ENCODE results near the gene MAST4. TPM values are rescaled to one million over a fixed set of nuclear protein-coding genes. Genes with fewer than 3 reads are reported as not detected.

The MAST4 gene
- total RNA-seq, 2 donors from 2014 or later, result 30.5 to 47.8 TPM

DNA sequence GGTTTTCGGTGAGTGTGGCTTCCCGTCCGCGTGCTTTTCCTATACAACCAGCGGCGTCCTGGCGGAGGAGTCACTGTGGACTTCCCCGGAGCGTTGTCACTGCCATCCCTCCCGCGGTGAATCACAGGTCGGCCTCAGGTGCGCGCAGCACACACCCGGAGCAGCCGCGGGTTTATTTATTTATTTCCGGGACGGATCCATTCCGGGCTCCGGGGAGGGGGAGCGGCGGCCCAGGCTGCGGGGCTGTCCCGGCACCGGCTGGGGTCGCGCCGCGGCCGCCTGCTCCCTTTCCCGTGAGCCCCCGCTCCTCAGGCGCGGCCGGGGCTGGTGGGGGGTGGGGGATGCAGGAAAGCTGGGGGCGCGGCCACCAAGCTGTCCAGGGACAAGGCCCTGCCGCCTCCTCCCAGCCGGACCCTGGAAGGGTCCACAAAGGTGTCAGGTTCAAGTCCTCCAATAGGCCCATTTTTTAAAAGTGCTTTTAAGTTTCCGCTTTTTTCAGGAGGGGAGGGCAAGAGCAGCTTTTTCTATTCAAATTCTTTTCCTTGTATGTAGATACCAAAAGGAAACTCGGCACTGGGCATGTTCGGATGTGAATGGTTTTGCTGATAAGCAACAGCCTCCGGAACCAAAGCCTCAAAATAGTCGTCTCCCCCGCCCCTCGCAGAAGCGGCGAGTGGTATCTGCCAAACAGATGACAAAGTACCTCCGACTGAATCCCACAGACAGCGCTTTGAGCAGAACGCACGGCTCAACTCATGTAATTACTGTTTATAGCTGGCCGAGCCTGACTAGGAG lies 407.9 kb downstream of the MAST4 start:
- Histone ChIP-seq H3K9me3 (no peaks in the 10 kb centered on the region), H3K36me3 (no peaks in the 10 kb centered on the region), H3K27me3 (replicated peaks; ENCODE audit: insufficient read depth) (no peaks in the 10 kb centered on the region), H3K4me3 (peak overlapping the region; percentile 72), H3K4me1 (ENCODE audit: control insufficient read depth in 1 of 2, low read depth in 2 of 2) (peaks cover 6 to 40% of the 10 kb centered on the region in 2 donors), H3K27ac (peak overlapping the region; percentile 70 to 88)
- DNase-seq (ENCODE audit: low spot score) (peak; percentile 58), ATAC-seq (ENCODE audit: insufficient number of reproducible peaks, low FRiP score, low read depth) (peak; percentile 86)
- TF ChIP-seq, protein P1, sequence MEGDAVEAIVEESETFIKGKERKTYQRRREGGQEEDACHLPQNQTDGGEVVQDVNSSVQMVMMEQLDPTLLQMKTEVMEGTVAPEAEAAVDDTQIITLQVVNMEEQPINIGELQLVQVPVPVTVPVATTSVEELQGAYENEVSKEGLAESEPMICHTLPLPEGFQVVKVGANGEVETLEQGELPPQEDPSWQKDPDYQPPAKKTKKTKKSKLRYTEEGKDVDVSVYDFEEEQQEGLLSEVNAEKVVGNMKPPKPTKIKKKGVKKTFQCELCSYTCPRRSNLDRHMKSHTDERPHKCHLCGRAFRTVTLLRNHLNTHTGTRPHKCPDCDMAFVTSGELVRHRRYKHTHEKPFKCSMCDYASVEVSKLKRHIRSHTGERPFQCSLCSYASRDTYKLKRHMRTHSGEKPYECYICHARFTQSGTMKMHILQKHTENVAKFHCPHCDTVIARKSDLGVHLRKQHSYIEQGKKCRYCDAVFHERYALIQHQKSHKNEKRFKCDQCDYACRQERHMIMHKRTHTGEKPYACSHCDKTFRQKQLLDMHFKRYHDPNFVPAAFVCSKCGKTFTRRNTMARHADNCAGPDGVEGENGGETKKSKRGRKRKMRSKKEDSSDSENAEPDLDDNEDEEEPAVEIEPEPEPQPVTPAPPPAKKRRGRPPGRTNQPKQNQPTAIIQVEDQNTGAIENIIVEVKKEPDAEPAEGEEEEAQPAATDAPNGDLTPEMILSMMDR (IDR thresholded peaks at IDR 0.05), result no peak

DNA sequence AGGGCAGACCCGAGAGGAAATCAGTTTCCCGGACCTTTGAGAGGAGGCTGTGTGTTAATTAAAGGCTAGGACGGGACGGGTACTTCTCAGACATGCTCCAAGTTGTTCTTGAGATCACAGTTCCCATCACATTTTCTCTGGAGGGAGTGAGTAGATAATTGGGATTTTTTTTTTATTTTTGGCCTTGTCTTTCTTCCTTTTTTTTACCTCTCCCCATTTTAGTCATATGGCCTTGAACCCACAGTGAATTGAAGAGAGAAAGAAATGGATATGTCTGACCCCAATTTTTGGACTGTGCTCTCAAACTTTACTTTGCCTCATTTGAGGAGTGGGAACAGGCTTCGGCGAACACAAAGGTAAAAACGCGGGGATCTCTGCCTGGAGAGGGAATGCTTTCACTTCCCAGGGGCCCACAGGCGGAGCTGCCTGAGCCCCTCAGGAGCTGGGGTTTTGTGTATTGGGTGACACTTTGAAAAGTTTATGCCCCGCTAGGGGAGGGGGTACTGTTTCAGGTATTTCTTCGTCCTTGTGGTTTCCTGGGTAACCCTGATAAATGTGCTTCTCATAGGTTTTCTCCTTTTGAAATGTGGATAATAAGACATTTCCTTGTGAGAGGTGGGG lies 408.6 kb downstream of the MAST4 start:
- Histone ChIP-seq H3K27ac (peak overlapping the region; percentile 70 to 88), H3K4me1 (ENCODE audit: control insufficient read depth in 1 of 2, low read depth in 2 of 2) (peaks cover 6 to 44% of the 10 kb centered on the region in 2 donors), H3K4me3 (peak overlapping the region; percentile 72), H3K36me3 (no peaks in the 10 kb centered on the region), H3K9me3 (no peaks in the 10 kb centered on the region), H3K27me3 (replicated peaks; ENCODE audit: insufficient read depth) (no peaks in the 10 kb centered on the region)
- ATAC-seq (ENCODE audit: insufficient number of reproducible peaks, low FRiP score, low read depth), result no peak
- DNase-seq (ENCODE audit: low spot score), result no peak
- TF ChIP-seq, protein P1 (IDR thresholded peaks at IDR 0.05), result no peak

DNA sequence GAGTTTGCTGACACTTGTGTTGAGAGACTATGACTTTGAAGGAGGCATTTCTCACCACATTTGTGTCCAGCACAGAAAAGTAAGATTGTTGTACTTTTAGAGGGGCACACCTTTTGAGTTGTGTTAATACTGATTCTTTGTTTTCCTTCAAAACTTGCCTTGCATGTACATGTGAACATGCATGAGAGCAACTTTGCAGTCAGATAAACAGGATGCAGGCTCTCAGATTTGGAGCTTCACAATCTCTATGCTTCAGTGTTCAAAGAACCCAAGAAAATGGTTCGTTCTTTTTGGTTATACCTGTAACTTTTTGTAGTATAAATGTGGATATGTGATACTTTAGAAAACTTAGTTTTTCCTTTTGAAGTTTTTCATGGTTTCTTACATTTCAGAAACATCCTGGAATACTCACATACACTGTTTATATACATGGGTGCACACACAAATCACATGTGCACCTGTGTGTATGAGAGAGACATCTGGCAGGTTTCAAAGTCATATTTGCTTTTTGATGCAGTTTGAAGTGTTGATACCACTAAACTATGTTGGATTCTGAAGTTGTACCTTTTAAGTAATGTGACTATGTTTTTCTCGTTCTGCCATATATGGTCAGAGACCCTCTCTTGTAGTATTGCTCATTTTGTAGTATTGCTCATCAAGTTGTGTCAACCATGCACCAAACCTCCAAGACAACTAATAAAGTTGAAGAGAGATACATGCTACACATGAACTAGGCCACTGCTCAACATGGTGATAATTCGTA lies 409.7 kb downstream of the MAST4 start:
- Histone ChIP-seq H3K4me3 (peak overlapping the region; percentile 72), H3K4me1 (ENCODE audit: control insufficient read depth in 1 of 2, low read depth in 2 of 2) (peaks cover 6 to 55% of the 10 kb centered on the region in 2 donors), H3K27me3 (replicated peaks; ENCODE audit: insufficient read depth) (no peaks in the 10 kb centered on the region), H3K27ac (no peak overlapping the region), H3K9me3 (no peaks in the 10 kb centered on the region), H3K36me3 (no peaks in the 10 kb centered on the region)
- DNase-seq (ENCODE audit: low spot score) (no peak), ATAC-seq (ENCODE audit: insufficient number of reproducible peaks, low FRiP score, low read depth) (no peak)
- TF ChIP-seq, protein P1 (IDR thresholded peaks at IDR 0.05), result no peak

DNA sequence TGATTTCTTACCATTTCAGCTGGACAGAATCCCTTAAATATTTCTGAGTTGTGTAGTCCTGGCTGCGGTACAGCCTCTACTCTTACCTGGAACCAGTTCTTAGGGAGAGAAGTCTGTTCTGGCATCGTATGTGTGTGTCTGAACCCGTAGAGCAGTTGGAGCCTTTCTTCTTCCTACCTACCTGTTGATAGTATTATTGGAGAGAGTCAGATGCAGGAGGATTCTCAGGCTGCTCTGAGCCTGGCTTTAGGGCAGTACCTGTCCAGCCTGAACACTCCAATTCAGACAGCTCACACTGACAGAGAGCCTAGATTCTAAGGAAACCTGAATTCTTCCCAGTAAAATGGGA lies 410.3 kb downstream of the MAST4 start:
- Histone ChIP-seq H3K9me3 (no peaks in the 10 kb centered on the region), H3K4me1 (ENCODE audit: control insufficient read depth in 1 of 2, low read depth in 2 of 2) (peaks cover 7 to 61% of the 10 kb centered on the region in 2 donors), H3K27ac (no peak overlapping the region), H3K27me3 (replicated peaks; ENCODE audit: insufficient read depth) (no peaks in the 10 kb centered on the region), H3K36me3 (no peaks in the 10 kb centered on the region), H3K4me3 (peak overlapping the region; percentile 72)
- TF ChIP-seq, protein P1 (IDR thresholded peaks at IDR 0.05), result no peak
- DNase-seq (ENCODE audit: low spot score), result no peak
- no peak for ATAC-seq (ENCODE audit: insufficient number of reproducible peaks, low FRiP score, low read depth)

DNA sequence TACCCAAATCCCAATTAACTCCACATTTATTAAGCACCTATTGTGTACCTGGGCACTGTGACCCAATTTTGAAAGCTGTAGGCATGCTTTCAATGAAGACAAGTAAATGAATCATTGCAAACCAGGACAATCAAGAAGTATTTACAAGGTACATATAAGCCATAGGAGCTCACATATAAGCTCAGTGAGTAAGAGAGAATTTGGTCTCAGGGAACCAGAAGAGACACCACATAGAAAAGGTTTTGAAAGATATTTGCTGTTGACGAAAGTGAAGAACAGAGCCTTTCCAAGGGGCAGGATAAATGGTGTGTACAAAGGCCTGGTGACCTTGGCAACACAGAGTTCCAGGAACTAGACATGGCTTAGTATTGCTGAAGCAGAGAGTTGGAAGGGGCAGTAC lies 412.8 kb downstream of the MAST4 start:
- ATAC-seq (ENCODE audit: insufficient number of reproducible peaks, low FRiP score, low read depth) (no peak), DNase-seq (ENCODE audit: low spot score) (no peak)
- Histone ChIP-seq H3K4me3 (no peak overlapping the region), H3K27me3 (replicated peaks; ENCODE audit: insufficient read depth) (no peaks in the 10 kb centered on the region), H3K9me3 (no peaks in the 10 kb centered on the region), H3K27ac (no peak overlapping the region), H3K36me3 (no peaks in the 10 kb centered on the region), H3K4me1 (ENCODE audit: control insufficient read depth in 1 of 2, low read depth in 2 of 2) (peaks cover 11 to 69% of the 10 kb centered on the region in 2 donors)
- TF ChIP-seq, protein P1 (IDR thresholded peaks at IDR 0.05), result no peak

All from thoracic aorta (tissue), 2 donors.